ENCODE results near the gene AP4E1. TPM values are rescaled to one million over a fixed set of nuclear protein-coding genes. Genes with fewer than 3 reads are reported as not detected.
A peak's percentile ranks its signal among the peaks of the same experiment; 100 is the strongest.
"Not testable (repeated sequence)": the region's sequence is repeated elsewhere in the genome, so short reads cannot be mapped to it uniquely, and the experiment has no call there.

Gene AP4E1
- polyA plus RNA-seq, 1 donor (not counting 4 experiments of a cell fraction or from before 2014, with no cell fraction given): 7.9 TPM

DNA sequence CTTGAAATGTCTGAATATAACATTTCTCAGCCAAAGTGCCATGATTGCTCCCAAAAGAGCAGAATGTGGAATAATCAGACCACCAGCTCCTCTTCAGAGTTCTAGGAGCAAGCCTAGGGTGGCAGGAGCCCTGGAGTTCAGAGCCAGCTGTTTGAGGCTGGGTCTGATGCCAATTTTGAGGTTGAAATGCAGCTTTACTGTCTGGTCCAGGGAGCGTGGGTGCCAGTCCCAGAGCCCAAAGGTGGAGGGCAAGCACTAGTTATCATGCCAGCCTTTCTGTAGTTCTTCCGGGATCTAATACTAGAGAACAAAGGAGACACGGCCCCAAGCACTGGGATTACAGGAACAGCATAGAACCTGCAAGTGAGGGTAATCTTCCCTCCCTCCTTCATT is 117.0 kb downstream of the AP4E1 start:
- Histone ChIP-seq H3K9me3 (ENCODE audit: control insufficient read depth, low read depth, low read length) (no peaks in the 10 kb centered on the region), H3K4me2 (ENCODE audit: control insufficient read depth, extremely low read depth, insufficient read depth, low read depth, low read length) (peak overlapping the region; percentile 98), H2AFZ (ENCODE audit: control insufficient read depth, low read length) (peak overlapping the region; percentile 89), H3K9ac (ENCODE audit: control insufficient read depth, extremely low read depth, insufficient read depth, low read length) (peak overlapping the region; percentile 89), H3K4me3 (ENCODE audit: control insufficient read depth in 2 of 3, extremely low read depth in 1 of 3, insufficient read depth in 2 of 3, low read depth in 1 of 3, low read length in 3 of 3) (peak overlapping the region in 2 of 3 experiments; percentile 65 to 67), H4K20me1 (ENCODE audit: control insufficient read depth, extremely low read depth, insufficient read depth, low read length) (no peaks in the 10 kb centered on the region), H3K27ac (ENCODE audit: control insufficient read depth, insufficient read depth, low read length) (peak overlapping the region; percentile 100), H3K79me2 (ENCODE audit: control insufficient read depth, insufficient read depth, low read length) (no peaks in the 10 kb centered on the region), H3K27me3 (ENCODE audit: control insufficient read depth, extremely low read depth, insufficient read depth, low read length) (no peaks in the 10 kb centered on the region), H3K9me1 (ENCODE audit: control insufficient read depth, extremely low read depth, insufficient read depth, low read length) (no peaks in the 10 kb centered on the region), H3K36me3 (ENCODE audit: control insufficient read depth in 2 of 2, extremely low read depth in 1 of 2, insufficient read depth in 2 of 2, low read length in 2 of 2) (no peaks in the 10 kb centered on the region), H3K4me1 (ENCODE audit: control insufficient read depth, extremely low read depth, insufficient read depth, low read length) (peaks cover 19% of the 10 kb centered on the region)
- no peak for TF ChIP-seq EZH2 (IDR thresholded peaks at IDR 0.05; ENCODE audit: low read length)
- no peak for TF ChIP-seq CTCF (optimal IDR thresholded peaks at IDR 0.05 in 1 of 3, IDR thresholded peaks at IDR 0.05 in 1 of 3, conservative IDR thresholded peaks at IDR 0.05 in 1 of 3; ENCODE audit: extremely low read depth in 1 of 3, insufficient read depth in 2 of 3, low read length in 3 of 3)
- DNase-seq (ENCODE audit: low read depth, low spot score): no peak
- peak; percentile 36 for FAIRE-seq
- dilution Hi-C loops (cut with MboI; ENCODE audit: extremely low pct_ligation_motif_present, low sequenced_read_pairs): no loop called here

DNA sequence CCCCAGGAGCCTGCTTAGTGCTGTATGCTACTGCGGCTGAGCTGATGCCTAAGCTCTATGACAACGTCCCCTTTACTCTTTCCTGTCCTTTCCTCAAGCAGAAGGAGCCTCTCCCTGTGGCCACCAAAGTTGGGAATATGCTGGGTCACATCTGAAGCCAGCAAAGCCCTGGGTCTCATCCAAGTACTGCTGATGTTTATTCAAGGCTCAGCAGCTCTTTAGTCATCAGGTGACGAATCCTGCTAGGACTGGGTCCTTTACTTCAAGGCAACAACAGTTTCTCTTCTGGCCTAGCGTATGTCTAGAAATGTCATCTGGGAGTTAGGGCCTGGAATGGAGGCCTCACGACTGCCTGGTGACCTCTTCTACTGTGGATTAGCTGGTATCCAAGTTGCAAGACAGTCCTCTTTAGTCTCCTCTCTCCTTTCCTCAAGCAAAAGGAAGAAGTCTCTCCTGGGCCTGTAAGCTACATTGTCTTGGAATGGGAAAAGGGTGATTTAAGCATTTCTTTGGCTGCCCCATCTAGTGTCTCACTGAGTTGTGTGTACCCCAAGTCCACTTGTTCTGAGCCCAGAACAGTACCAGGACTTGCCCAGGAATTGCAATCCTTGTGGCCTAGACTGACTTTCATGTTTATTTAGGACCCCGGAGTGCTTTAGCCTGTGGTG is 122.3 kb downstream of the AP4E1 start:
- peaks cover 10% of the 10 kb centered on the region for H3K4me1 ChIP-seq (ENCODE audit: control insufficient read depth, extremely low read depth, insufficient read depth, low read length)
- H3K79me2 ChIP-seq (ENCODE audit: control insufficient read depth, insufficient read depth, low read length): no peaks in the 10 kb centered on the region
- peak overlapping the region; percentile 53 for H2AFZ ChIP-seq (ENCODE audit: control insufficient read depth, low read length)
- no peaks in the 10 kb centered on the region for H3K9me1 ChIP-seq (ENCODE audit: control insufficient read depth, extremely low read depth, insufficient read depth, low read length)
- no peak for TF ChIP-seq EZH2 (IDR thresholded peaks at IDR 0.05; ENCODE audit: low read length)
- TF ChIP-seq CTCF (optimal IDR thresholded peaks at IDR 0.05 in 1 of 3, IDR thresholded peaks at IDR 0.05 in 1 of 3, conservative IDR thresholded peaks at IDR 0.05 in 1 of 3; ENCODE audit: extremely low read depth in 1 of 3, insufficient read depth in 2 of 3, low read length in 3 of 3): no peak
- no peaks in the 10 kb centered on the region for H3K36me3 ChIP-seq (ENCODE audit: control insufficient read depth in 2 of 2, extremely low read depth in 1 of 2, insufficient read depth in 2 of 2, low read length in 2 of 2)
- no peaks in the 10 kb centered on the region for H3K9me3 ChIP-seq (ENCODE audit: control insufficient read depth, low read depth, low read length)
- H3K27me3 ChIP-seq (ENCODE audit: control insufficient read depth, extremely low read depth, insufficient read depth, low read length): no peaks in the 10 kb centered on the region
- DNase-seq (ENCODE audit: low read depth, low spot score) (no peak), FAIRE-seq (peak; percentile 48)
- H3K9ac ChIP-seq (ENCODE audit: control insufficient read depth, extremely low read depth, insufficient read depth, low read length): no peak overlapping the region
- no peaks in the 10 kb centered on the region for H4K20me1 ChIP-seq (ENCODE audit: control insufficient read depth, extremely low read depth, insufficient read depth, low read length)
- H3K4me3 ChIP-seq (ENCODE audit: control insufficient read depth in 2 of 3, extremely low read depth in 1 of 3, insufficient read depth in 2 of 3, low read depth in 1 of 3, low read length in 3 of 3): no peak overlapping the region
- dilution Hi-C loops (cut with MboI; ENCODE audit: extremely low pct_ligation_motif_present, low sequenced_read_pairs): no loop called here
- H3K27ac ChIP-seq (ENCODE audit: control insufficient read depth, insufficient read depth, low read length): no peak overlapping the region
- no peak overlapping the region for H3K4me2 ChIP-seq (ENCODE audit: control insufficient read depth, extremely low read depth, insufficient read depth, low read depth, low read length)

DNA sequence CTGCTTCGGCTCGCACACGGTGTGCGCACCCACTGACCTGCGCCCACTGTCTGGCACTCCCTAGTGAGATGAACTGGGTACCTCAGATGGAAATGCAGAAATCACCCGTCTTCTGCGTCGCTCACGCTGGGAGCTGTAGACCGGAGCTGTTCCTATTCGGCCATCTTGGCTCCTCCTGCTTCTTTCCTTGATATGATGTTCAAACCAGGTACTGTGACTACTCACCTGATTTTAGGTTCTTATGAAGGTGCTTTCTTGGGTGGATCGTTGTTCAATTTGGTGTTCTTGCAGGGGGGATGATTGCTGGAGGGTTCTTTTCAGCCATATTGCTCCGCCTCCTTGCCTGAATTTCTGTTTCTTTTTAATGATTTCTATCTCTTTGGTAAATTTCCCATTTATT is 129.0 kb downstream of the AP4E1 start:
- FAIRE-seq; H3K79me2 ChIP-seq (ENCODE audit: control insufficient read depth, insufficient read depth, low read length); H3K27me3 ChIP-seq (ENCODE audit: control insufficient read depth, extremely low read depth, insufficient read depth, low read length); H3K9me3 ChIP-seq (ENCODE audit: control insufficient read depth, low read depth, low read length); dilution Hi-C loops (cut with MboI; ENCODE audit: extremely low pct_ligation_motif_present, low sequenced_read_pairs); H2AFZ ChIP-seq (ENCODE audit: control insufficient read depth, low read length); H4K20me1 ChIP-seq (ENCODE audit: control insufficient read depth, extremely low read depth, insufficient read depth, low read length); DNase-seq (ENCODE audit: low read depth, low spot score); H3K36me3 ChIP-seq (ENCODE audit: control insufficient read depth in 2 of 2, extremely low read depth in 1 of 2, insufficient read depth in 2 of 2, low read length in 2 of 2); H3K9ac ChIP-seq (ENCODE audit: control insufficient read depth, extremely low read depth, insufficient read depth, low read length); H3K4me1 ChIP-seq (ENCODE audit: control insufficient read depth, extremely low read depth, insufficient read depth, low read length); H3K9me1 ChIP-seq (ENCODE audit: control insufficient read depth, extremely low read depth, insufficient read depth, low read length); H3K4me2 ChIP-seq (ENCODE audit: control insufficient read depth, extremely low read depth, insufficient read depth, low read depth, low read length): not testable (repeated sequence)
- H3K4me3 ChIP-seq (ENCODE audit: control insufficient read depth in 2 of 3, extremely low read depth in 1 of 3, insufficient read depth in 2 of 3, low read depth in 1 of 3, low read length in 3 of 3): peak overlapping the region in 1 of 3 experiments; percentile 25
- peak overlapping the region; percentile 18 for H3K27ac ChIP-seq (ENCODE audit: control insufficient read depth, insufficient read depth, low read length)

Data from keratinocyte (primary cell).